HepG2 (cell line): ENCODE measurements around the gene PTCH1. TPM values are rescaled to one million over a fixed set of nuclear protein-coding genes. Genes with fewer than 3 reads are reported as not detected.

Experiments used
- ARID4A ChIP-seq: sonication (generic); formaldehyde crosslinking; IDR thresholded peaks from 2 replicates; pipeline ENCODE4 v1.5.0; 2020; ENCODE audit warnings: mild to moderate bottlenecking, missing genetic modification reagents, borderline replicate concordance
- BHLHE40 ChIP-seq: IDR thresholded peaks from 2 replicates; pipeline ENCODE4 v1.6.1; 2011; ENCODE audit warnings: low read length, improper control_type of control experiment
- BRD4 ChIP-seq: sonication (generic); formaldehyde crosslinking; IDR thresholded peaks from 2 replicates; pipeline ENCODE4 v1.4.0; 2020; ENCODE audit warnings: missing genetic modification reagents
- EZH2 ChIP-seq: conservative IDR thresholded peaks from 2 replicates; pipeline ENCODE4 v1.6.1; 2012; ENCODE audit warnings: mild to moderate bottlenecking, low read depth, low read length, moderate library complexity
- FIP1L1 ChIP-seq: fragments of 200-400 bp; formaldehyde crosslinking; IDR thresholded peaks from 2 replicates; pipeline ENCODE4 v1.6.1; 2018; ENCODE audit warnings: low read depth, mild to moderate bottlenecking, low read length, moderate library complexity, borderline replicate concordance; ENCODE audit not compliant: insufficient read depth
- KLF11 ChIP-seq: IDR thresholded peaks from 2 replicates; pipeline ENCODE4 v1.6.1; 2016; ENCODE audit warnings: missing compliant biosample characterization
- MXI1 ChIP-seq: IDR thresholded peaks from 3 replicates; pipeline ENCODE4 v1.6.1; 2012; ENCODE audit warnings: low read depth, low read length, inconsistent platforms, borderline replicate concordance
- NBN ChIP-seq: fragments of 450-650 bp; conservative IDR thresholded peaks from 2 replicates; pipeline ENCODE4 v1.6.1; 2017
- SMAD1 ChIP-seq: sonication (generic); formaldehyde crosslinking; IDR thresholded peaks from 2 replicates; pipeline ENCODE4 v1.4.0; 2020; ENCODE audit warnings: missing genetic modification reagents, low read depth, mild to moderate bottlenecking, borderline replicate concordance
- XBP1 ChIP-seq: sonication (generic); formaldehyde crosslinking; IDR thresholded peaks from 2 replicates; pipeline ENCODE4 v1.5.0; 2020; ENCODE audit warnings: missing genetic modification reagents
- ZBTB3 ChIP-seq: sonication (generic); formaldehyde crosslinking; IDR thresholded peaks from 2 replicates; pipeline ENCODE4 v1.4.0; 2020; ENCODE audit warnings: low read depth, mild to moderate bottlenecking, moderate library complexity, missing genetic modification reagents, borderline replicate concordance
- ZKSCAN8 ChIP-seq: IDR thresholded peaks from 2 replicates; pipeline ENCODE4 v1.6.1; 2016; ENCODE audit warnings: borderline replicate concordance, missing genetic modification reagents, missing compliant biosample characterization
- ZNF251 ChIP-seq: sonication (generic); formaldehyde crosslinking; IDR thresholded peaks from 2 replicates; pipeline ENCODE4 v1.9.0; 2021; ENCODE audit warnings: mild to moderate bottlenecking, missing genetic modification reagents
- ZNF674 ChIP-seq: sonication (generic); formaldehyde crosslinking; IDR thresholded peaks from 2 replicates; pipeline ENCODE4 v1.5.0; 2020; ENCODE audit warnings: low read depth, mild to moderate bottlenecking, missing genetic modification reagents
- ZSCAN21 ChIP-seq: sonication (generic); formaldehyde crosslinking; IDR thresholded peaks from 2 replicates; pipeline ENCODE4 v1.8.0; 2022; ENCODE audit warnings: mild to moderate bottlenecking, missing genetic modification reagents, moderate library complexity, borderline replicate concordance
- polyA plus RNA-seq, 8 experiments: library from polyadenylated mRNA; depleted of rRNA in 3 of 8; stranded (reverse) in 7 of 8; unstranded in 1 of 8; fragments of >200 nt; fragmentation: Illumina TruSeq in 4 of 8; extraction: Trizol in 4 of 8; gene quantifications; 2 replicates each; pipeline versions ENCODE4 v1.2.1 to v1.2.3, GENCODE V29; 2011 to 2016; ENCODE audit warnings: low read depth in 4 of 8, missing spikeins in 1 of 8, mixed read lengths in 1 of 8; ENCODE audit not compliant: insufficient read depth in 1 of 8
- total RNA-seq, 5 experiments: library from RNA; depleted of rRNA; stranded (reverse); fragments of >200 nt; fragmentation: Illumina TruSeq; extraction: Trizol; gene quantifications; 2 replicates each; pipeline ENCODE4 v1.2.3, GENCODE V29; 2016; ENCODE audit warnings: low read depth in 1 of 5
- TF ChIP-seq, protein P1 (sequence below): fragments of 450-650 bp; IDR thresholded peaks from 2 replicates; pipeline ENCODE4 v1.6.1; 2017
- TF ChIP-seq, protein P2 (sequence below): sonication (generic); formaldehyde crosslinking; IDR thresholded peaks from 2 replicates; pipeline ENCODE4 v1.4.0; 2020; ENCODE audit warnings: missing genetic modification reagents

Gene PTCH1
- total and polyA plus RNA-seq, 2 of the 13 experiments (the other 11 are each of a cell fraction or from before 2014, with no cell fraction given), result 2.8 to 3.9 TPM

GRCh38 chr9:95506428-95506677, 10.4 kb downstream of the PTCH1 start (continued):
- TF ChIP-seq, protein P1, sequence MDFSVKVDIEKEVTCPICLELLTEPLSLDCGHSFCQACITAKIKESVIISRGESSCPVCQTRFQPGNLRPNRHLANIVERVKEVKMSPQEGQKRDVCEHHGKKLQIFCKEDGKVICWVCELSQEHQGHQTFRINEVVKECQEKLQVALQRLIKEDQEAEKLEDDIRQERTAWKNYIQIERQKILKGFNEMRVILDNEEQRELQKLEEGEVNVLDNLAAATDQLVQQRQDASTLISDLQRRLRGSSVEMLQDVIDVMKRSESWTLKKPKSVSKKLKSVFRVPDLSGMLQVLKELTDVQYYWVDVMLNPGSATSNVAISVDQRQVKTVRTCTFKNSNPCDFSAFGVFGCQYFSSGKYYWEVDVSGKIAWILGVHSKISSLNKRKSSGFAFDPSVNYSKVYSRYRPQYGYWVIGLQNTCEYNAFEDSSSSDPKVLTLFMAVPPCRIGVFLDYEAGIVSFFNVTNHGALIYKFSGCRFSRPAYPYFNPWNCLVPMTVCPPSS, result no peak
- TF ChIP-seq ARID4A (CRISPR knock-in tag) (0 out of 2 replicates have a peak, but pooled peaks have one; percentile 9), KLF11 (CRISPR knock-in tag) (no peak), ZSCAN21 (CRISPR knock-in tag) (no peak), ZKSCAN8 (CRISPR knock-in tag) (no peak), BRD4 (CRISPR knock-in tag) (0 out of 2 replicates have a peak, but pooled peaks have one; percentile 1), FIP1L1 (no peak), BHLHE40 (no peak), ZNF674 (CRISPR knock-in tag) (no peak), ZBTB3 (CRISPR knock-in tag) (no peak), MXI1 (0 out of 3 replicates have a peak, but pooled peaks have one; percentile 3), EZH2 (no peak), XBP1 (CRISPR knock-in tag) (no peak), SMAD1 (CRISPR knock-in tag) (no peak), NBN (no peak), ZNF251 (CRISPR knock-in tag) (no peak)
- TF ChIP-seq, protein P2, sequence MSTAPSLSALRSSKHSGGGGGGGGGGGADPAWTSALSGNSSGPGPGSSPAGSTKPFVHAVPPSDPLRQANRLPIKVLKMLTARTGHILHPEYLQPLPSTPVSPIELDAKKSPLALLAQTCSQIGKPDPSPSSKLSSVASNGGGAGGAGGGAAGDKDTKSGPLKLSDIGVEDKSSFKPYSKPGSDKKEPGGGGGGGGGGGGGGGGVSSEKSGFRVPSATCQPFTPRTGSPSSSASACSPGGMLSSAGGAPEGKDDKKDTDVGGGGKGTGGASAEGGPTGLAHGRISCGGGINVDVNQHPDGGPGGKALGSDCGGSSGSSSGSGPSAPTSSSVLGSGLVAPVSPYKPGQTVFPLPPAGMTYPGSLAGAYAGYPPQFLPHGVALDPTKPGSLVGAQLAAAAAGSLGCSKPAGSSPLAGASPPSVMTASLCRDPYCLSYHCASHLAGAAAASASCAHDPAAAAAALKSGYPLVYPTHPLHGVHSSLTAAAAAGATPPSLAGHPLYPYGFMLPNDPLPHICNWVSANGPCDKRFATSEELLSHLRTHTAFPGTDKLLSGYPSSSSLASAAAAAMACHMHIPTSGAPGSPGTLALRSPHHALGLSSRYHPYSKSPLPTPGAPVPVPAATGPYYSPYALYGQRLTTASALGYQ (CRISPR knock-in tag), result no peak
